MV-4-11 (cell line): ENCODE results near the gene OPCML.

Experiments
- DNase-seq: peaks from one replicate; lab custom pipeline; 2025; lab: John Stamatoyannopoulos, UW

Gene OPCML

DNA sequence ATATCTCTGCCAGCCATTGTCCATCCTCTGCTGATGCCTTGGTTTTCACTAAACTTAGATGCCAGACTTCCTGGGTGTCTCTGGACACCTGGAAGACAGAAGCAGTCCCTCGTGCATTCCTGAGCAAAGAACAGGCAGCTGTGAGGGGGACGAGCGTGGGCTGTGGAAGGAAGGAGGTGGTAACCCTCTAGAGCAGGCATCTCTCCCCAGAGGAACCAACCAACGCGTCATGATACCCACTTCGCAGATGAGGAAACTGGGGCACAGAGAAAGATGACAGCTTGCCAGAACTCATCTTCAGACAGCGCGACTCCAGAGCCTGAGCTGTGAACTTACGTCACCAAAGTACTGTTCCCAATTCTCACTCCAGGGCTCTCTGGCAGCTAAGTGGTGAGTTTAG, 123.4 kb downstream of the OPCML start:
- no peak for DNase-seq

- DNase-seq = no peak
Observed at GRCh38 chr11:133408402-133408801, 123.9 kb downstream of the OPCML start.

GRCh38 chr11:133406489-133406888, 125.8 kb downstream of the OPCML start:
- no peak for DNase-seq

DNA sequence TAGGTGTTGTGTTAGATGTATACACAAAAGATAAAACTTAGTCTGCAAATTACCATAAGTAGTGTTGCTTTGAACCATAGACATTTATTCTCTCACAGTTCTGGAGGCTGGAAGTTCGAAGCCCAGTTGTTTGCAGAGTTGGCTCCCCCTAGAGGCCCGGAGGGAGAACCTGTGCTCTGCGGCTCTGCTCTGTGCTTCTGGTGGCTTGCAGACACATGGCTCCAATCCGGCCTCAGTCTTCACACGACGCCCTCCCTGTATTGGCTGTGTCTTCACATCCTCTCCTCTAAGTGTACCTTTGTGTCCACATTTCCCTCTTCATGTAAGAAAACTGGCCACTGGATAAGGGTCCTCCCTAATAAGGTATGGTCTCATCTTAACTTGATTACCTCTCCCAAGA, 128.4 kb downstream of the OPCML start:
- peak; percentile 3 for DNase-seq

GRCh38 chr11:133402551-133402950, 129.8 kb downstream of the OPCML start:
- no peak for DNase-seq

GRCh38 chr11:133399855-133400625, 132.3 kb downstream of the OPCML start:
- no peak for DNase-seq

GRCh38 chr11:133399294-133399693, 133.0 kb downstream of the OPCML start:
- DNase-seq = no peak

- no peak for DNase-seq
Observed at GRCh38 chr11:133390803-133391202, 141.5 kb downstream of the OPCML start.

DNA sequence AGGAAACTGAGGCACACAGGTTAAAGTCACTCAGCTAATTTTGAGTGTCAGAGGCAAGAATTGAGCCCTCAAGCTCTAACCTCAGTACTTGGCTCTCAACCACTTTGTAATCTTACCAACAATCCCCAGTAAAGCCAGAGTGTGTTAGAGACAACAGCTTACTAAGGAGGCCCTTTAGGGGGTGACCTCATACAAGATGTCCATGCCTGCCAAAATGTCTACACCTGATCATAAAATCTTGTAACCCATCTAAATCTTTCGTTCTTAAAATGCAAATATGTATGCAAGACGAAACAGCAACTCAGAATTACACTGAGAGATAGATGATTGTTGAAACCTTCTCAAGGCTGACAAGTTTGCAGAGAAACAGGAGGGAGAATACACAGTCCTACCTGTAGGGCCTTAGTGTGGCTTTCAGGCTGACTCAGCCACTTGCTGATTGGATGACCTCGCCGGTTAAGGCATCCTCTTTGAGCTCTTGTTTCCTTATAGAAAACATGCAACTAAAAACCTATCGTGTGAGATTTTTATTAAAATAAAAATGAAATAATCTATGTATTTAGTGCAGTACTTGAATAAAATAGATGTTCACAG, 143.2 kb downstream of the OPCML start:
- DNase-seq = no peak

- no peak for DNase-seq
Observed at GRCh38 chr11:133388260-133388659, 144.0 kb downstream of the OPCML start.

DNA sequence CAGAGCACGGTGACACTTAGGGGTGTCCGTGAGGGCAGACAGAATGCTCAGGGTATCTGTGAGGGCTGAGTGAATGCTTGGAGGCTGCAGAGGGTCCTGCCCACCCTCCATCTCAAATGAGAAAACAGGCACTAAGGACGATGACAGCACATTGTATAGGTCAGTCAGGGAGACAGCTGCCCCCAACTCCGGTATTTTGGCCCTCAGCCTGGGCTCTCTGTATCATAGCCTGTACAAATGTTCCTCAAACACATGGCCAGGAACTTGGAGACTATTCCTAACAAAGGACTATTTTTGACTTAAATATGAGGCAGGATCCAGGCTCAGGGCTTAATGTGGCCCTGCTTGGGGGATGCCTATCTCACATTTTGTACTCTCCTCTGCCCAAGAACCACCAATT, 145.4 kb downstream of the OPCML start:
- DNase-seq = no peak

GRCh38 chr11:133386262-133386661, 146.0 kb downstream of the OPCML start:
- DNase-seq = peak; percentile 8

GRCh38 chr11:133385781-133386180, 146.5 kb downstream of the OPCML start:
- no peak for DNase-seq

DNA sequence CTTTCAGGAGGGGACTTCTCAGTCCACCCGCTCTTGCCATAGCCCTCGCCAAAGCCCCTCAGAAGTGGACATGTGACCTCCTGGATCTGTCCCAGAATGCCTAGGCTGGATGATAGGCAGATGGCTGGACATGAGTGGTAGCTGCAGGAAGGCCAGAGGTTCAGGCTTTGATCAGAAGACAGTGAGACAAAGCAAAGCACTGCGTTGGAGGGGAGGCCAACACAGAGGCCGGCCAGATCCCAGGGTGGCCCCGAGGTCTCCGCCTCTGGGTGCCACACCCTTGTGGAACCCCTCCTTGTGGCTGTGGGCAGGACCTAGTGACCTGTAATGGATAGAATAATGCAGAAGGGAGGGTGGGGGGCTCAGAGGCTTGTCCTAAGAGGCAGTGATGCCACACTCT, 147.6 kb downstream of the OPCML start:
- DNase-seq = no peak

DNA sequence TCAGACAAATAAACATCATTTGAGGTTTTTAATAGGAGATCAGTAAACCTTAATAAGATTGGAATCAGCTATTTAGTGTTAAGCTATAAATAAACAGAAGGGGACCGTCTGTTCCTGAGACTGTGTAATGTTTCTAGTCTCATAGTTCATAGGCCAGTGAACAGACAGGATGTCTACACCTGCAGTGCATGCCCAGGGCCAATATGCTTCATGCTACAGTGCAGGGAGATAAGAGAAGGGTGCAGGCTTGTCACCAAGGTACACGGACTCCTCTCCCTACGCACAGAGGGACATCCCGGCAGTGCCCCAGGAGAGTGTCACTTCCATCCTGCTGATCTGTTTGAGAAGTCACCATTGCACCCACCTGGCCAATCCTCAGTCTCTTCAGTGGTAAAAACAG, 148.6 kb downstream of the OPCML start:
- DNase-seq = no peak

DNA sequence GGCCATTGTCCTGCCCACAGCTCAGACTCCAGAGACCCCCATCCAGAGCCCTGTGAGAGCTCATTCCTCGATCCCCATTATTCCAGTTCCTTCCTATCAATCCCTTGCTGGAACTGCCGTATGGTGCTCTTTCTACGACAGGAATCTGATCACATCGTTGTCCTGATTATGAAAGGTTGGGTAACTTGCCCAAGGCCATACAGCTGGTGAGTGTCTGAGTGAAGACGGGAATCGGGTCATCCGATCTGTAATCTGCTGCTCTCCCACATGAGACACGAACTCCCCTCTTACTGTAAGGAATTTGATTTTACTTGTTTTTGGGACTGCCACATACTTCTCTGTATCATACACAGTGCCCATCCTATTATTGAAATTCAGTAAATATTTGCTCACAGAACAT, 149.1 kb downstream of the OPCML start:
- no peak for DNase-seq

DNA sequence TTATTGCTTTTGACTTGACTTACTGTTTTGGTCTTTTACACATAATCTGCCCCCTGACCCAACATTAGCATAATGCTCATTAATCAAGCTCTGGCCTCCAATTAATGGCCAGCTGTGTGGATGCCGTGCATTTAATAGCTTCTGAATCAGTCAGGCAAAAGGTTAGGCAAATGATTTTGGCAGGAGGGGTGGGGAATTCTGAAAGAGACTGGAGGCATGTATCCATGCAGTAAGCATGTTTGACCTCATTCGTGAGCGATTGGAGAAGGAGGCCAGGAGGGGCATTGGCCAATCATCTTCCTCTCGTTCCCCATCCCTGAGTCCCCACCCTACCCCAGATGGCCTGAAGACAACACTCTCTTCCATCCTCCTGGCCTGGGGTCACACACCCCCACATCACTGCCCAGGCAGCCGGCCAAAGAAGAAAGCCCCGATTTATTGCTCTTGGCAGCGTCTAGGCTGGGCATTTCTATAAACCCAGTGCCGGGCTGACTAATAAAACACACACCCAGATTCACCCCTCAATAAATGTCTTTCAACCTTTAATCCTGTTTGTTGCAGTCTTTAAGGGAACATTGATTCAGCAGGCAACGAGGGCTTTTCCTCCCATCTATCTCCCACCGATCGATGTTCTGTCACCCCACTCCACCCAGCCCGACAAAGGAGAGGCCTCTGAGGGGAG, 150.0 kb downstream of the OPCML start:
- DNase-seq = no peak

GRCh38 chr11:133381761-133382130, 150.6 kb downstream of the OPCML start:
- DNase-seq = no peak

DNA sequence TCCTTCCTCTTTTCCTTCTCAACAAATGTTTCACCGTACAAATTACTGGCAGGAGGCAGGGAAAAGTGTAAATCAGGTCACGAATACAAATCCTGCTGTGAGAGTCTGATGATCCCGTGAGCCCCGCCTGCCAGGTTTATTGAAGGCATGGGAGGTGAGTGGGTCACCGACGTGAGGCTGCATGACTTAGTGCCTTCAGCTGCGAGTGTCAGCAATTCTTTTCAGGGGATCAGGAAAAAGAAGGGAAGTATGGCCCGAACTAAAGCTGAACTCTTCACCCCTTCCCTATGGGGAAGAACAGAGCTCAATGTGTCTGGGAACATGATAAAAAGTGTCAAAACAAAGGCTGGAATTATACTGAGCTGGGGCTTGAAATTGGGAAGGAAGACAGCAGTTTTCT, 166.2 kb downstream of the OPCML start:
- no peak for DNase-seq

GRCh38 chr11:133362916-133363315, 169.4 kb downstream of the OPCML start:
- no peak for DNase-seq

DNA sequence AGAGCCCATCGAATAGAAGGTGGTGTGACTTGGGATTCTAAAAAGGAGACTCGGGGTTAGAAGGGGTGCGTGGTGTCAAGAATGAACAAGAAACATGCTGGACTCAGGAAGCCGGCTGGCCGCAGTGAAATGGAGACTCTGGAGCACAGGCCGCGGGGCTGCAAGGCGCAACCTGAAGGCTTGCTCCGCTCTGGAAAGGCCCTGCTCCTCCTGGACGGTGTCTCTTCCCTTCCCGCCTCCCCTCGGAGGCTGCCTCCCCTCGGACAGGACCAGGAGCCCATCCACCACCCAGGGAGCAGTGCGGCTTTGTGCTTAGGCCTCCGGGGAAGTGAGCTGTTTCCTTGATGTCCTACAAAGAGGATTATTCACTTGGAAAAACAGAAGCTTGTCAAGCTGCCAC, 170.1 kb downstream of the OPCML start:
- DNase-seq = no peak

GRCh38 chr11:133361689-133361994, 170.7 kb downstream of the OPCML start:
- no peak for DNase-seq

- no peak for DNase-seq
Observed at GRCh38 chr11:133360860-133361688, 171.2 kb downstream of the OPCML start.
